Activated T-helper 9 cell treated with anti-CD3 and anti-CD28 coated beads, Interleukin-2, amount 50 U/mL, for 16 hours (primary cell): ENCODE results near the gene SMARCA2.

Experiments used
- DNase-seq: peaks from one replicate; pipeline ENCODE4 v3.0.0-alpha.2; 2020; ENCODE audit warnings: low read depth

SMARCA2 gene

GRCh38 chr9:2040828-2041227, 25.7 kb downstream of the SMARCA2 start:
- DNase-seq: no peak

GRCh38 chr9:2041736-2042135, 26.6 kb downstream of the SMARCA2 start:
- DNase-seq: no peak

GRCh38 chr9:2043243-2043642, 28.1 kb downstream of the SMARCA2 start:
- no peak for DNase-seq

- no peak for DNase-seq
Observed at GRCh38 chr9:2043881-2044462, 28.8 kb downstream of the SMARCA2 start.

GRCh38 chr9:2047144-2047671, 32.1 kb downstream of the SMARCA2 start:
- DNase-seq: no peak

GRCh38 chr9:2047916-2048315, 32.8 kb downstream of the SMARCA2 start:
- no peak for DNase-seq

GRCh38 chr9:2050236-2050635, 35.1 kb downstream of the SMARCA2 start:
- DNase-seq: no peak

GRCh38 chr9:2053883-2054845, 39.0 kb downstream of the SMARCA2 start:
- DNase-seq: peak; percentile 41

- no peak for DNase-seq
Observed at GRCh38 chr9:2055203-2055658, 40.1 kb downstream of the SMARCA2 start.

GRCh38 chr9:2059274-2059929, 44.3 kb downstream of the SMARCA2 start:
- DNase-seq: no peak

- DNase-seq: no peak
Observed at GRCh38 chr9:2060424-2060823, 45.3 kb downstream of the SMARCA2 start.

- no peak for DNase-seq
Observed at GRCh38 chr9:2065704-2066103, 50.6 kb downstream of the SMARCA2 start.

GRCh38 chr9:2066312-2067273, 51.4 kb downstream of the SMARCA2 start:
- no peak for DNase-seq

GRCh38 chr9:2072752-2073405, 57.7 kb downstream of the SMARCA2 start:
- no peak for DNase-seq

- DNase-seq: no peak
Observed at GRCh38 chr9:2082772-2083171, 67.6 kb downstream of the SMARCA2 start.

GRCh38 chr9:2083479-2083878, 68.3 kb downstream of the SMARCA2 start:
- DNase-seq: no peak

GRCh38 chr9:2085716-2086115, 70.6 kb downstream of the SMARCA2 start:
- DNase-seq: no peak

GRCh38 chr9:2086116-2086515, 71.0 kb downstream of the SMARCA2 start:
- no peak for DNase-seq

- DNase-seq: no peak
Observed at GRCh38 chr9:2086971-2087370, 71.8 kb downstream of the SMARCA2 start.

- no peak for DNase-seq
Observed at GRCh38 chr9:2087500-2088313, 72.6 kb downstream of the SMARCA2 start.
